IMR-90 (cell line): ENCODE results near the gene GABRD. TPM values are rescaled to one million over a fixed set of nuclear protein-coding genes. Genes with fewer than 3 reads are reported as not detected.

Experiments used
- ATAC-seq: fragments of 200-7000 bp; cut with Tn5 transposase; 2 replicates; pipeline ENCODE4 v1.9.1; 2020; ENCODE audit warnings: low read depth, mild to moderate bottlenecking, moderate library complexity
- BruUV-seq: library from RNA; stranded (reverse); fragments of 400-500 nt; replicated peaks from 2 replicates; lab custom pipeline; 2021; lab: Mats Ljungman, UMichigan
- CTCF ChIA-PET: fragments of 300-600 bp; formaldehyde crosslinking; extraction: SDS; loops from one replicate; lab custom pipeline; 2021; ENCODE audit warnings: antibody characterized with exemption; lab: Yijun Ruan, JAX
- POLR2A ChIA-PET: fragments of 300-600 bp; sonication (Branson Sonifier 250); formaldehyde crosslinking; loops from one replicate; lab custom pipeline; 2022; ENCODE audit warnings: antibody characterized with exemption; ENCODE audit not compliant: unreplicated experiment; lab: Charles Lee
- DNase-seq: peaks from one replicate; pipeline ENCODE4 v3.0.0; 2013
- H2AFZ ChIP-seq: replicated peaks from 2 replicates; pipeline ENCODE3; 2013; ENCODE audit warnings: low read length, mild to moderate bottlenecking; ENCODE audit not compliant: poor library complexity
- H2AK5ac ChIP-seq: 2 replicates; pipeline ENCODE4 v1.6.1; 2013; ENCODE audit warnings: low read depth, low read length, inconsistent platforms
- H2AK9ac ChIP-seq: replicated peaks from 2 replicates; pipeline ENCODE3; 2013; ENCODE audit warnings: mild to moderate bottlenecking, low read depth, low read length, moderate library complexity; ENCODE audit not compliant: poor library complexity
- H2BK120ac ChIP-seq: 2 replicates; pipeline ENCODE4 v1.6.1; 2013; ENCODE audit warnings: low read depth, low read length, inconsistent platforms
- H2BK15ac ChIP-seq: 3 replicates; pipeline ENCODE4 v1.6.1; 2013; ENCODE audit warnings: low read depth, low read length, inconsistent platforms
- H2BK20ac ChIP-seq: 2 replicates; pipeline ENCODE4 v1.6.1; 2013; ENCODE audit warnings: low read depth, mild to moderate bottlenecking, inconsistent platforms, low read length, moderate library complexity
- H2BK5ac ChIP-seq: 2 replicates; pipeline ENCODE4 v1.6.1; 2013; ENCODE audit warnings: mild to moderate bottlenecking, low read depth, low read length, inconsistent platforms; ENCODE audit not compliant: poor library complexity, severe bottlenecking
- H3K14ac ChIP-seq: replicated peaks from 2 replicates; pipeline ENCODE4 v1.6.1; 2013; ENCODE audit warnings: low read depth, low read length, inconsistent platforms
- H3K18ac ChIP-seq: 2 replicates; pipeline ENCODE4 v1.6.1; 2013; ENCODE audit warnings: low read depth, low read length, control low read depth
- H3K23ac ChIP-seq: 2 replicates; pipeline ENCODE4 v1.6.1; 2013; ENCODE audit warnings: low read depth, low read length, inconsistent platforms
- H3K27ac ChIP-seq: 2 replicates; pipeline ENCODE4 v1.5.1; 2013; ENCODE audit warnings: mild to moderate bottlenecking, control low read depth, low read length; ENCODE audit not compliant: insufficient read depth
- H3K27me3 ChIP-seq: 2 replicates; pipeline ENCODE4 v1.6.1; 2013; ENCODE audit warnings: low read length; ENCODE audit not compliant: control insufficient read depth, insufficient read depth
- H3K36me3 ChIP-seq: 2 replicates; pipeline ENCODE4 v1.6.1; 2013; ENCODE audit warnings: low read length, mixed read lengths; ENCODE audit not compliant: control insufficient read depth, insufficient read depth
- H3K4ac ChIP-seq: 2 replicates; pipeline ENCODE4 v1.6.1; 2013; ENCODE audit warnings: low read depth, low read length, inconsistent platforms
- H3K4me1 ChIP-seq: 2 replicates; pipeline ENCODE4 v1.6.1; 2013; ENCODE audit warnings: low read length, mixed read lengths; ENCODE audit not compliant: control insufficient read depth, insufficient read depth
- H3K4me2 ChIP-seq: 2 replicates; pipeline ENCODE4 v1.6.1; 2013; ENCODE audit warnings: low read depth, mild to moderate bottlenecking, control low read depth, low read length, moderate library complexity
- H3K4me3 ChIP-seq: 2 replicates; pipeline ENCODE4 v1.5.1; 2013; ENCODE audit warnings: low read depth, mild to moderate bottlenecking, control low read depth, low read length, moderate library complexity; ENCODE audit not compliant: insufficient read depth
- H3K56ac ChIP-seq: 2 replicates; pipeline ENCODE4 v1.6.1; 2013; ENCODE audit warnings: low read length, inconsistent platforms; ENCODE audit not compliant: insufficient read depth; ENCODE audit errors: extremely low read depth
- H3K79me1 ChIP-seq, 2 experiments: 2 replicates each; pipeline ENCODE4 v1.6.1; 2013; ENCODE audit warnings: low read length in 2 of 2, inconsistent platforms in 1 of 2, low read depth in 1 of 2
- H3K9ac ChIP-seq: 2 replicates; pipeline ENCODE4 v1.6.1; 2013; ENCODE audit warnings: low read depth, low read length, control low read depth
- H3K9me1 ChIP-seq: 2 replicates; pipeline ENCODE4 v1.6.1; 2013; ENCODE audit warnings: low read length, inconsistent platforms; ENCODE audit not compliant: insufficient read depth
- H3K9me3 ChIP-seq: 2 replicates; pipeline ENCODE4 v1.6.1; 2013; ENCODE audit warnings: low read length; ENCODE audit not compliant: control insufficient read depth, insufficient read depth
- H4K20me1 ChIP-seq: 2 replicates; pipeline ENCODE4 v1.6.1; 2013; ENCODE audit warnings: low read length, inconsistent platforms; ENCODE audit not compliant: insufficient read depth
- H4K5ac ChIP-seq: 2 replicates; pipeline ENCODE4 v1.6.1; 2013; ENCODE audit warnings: mild to moderate bottlenecking, low read depth, low read length, control low read depth
- H4K8ac ChIP-seq, 2 experiments: 2 replicates each; pipeline ENCODE4 v1.6.1; 2013; ENCODE audit warnings: low read depth in 2 of 2, low read length in 2 of 2, control low read depth in 1 of 2, inconsistent platforms in 1 of 2
- H4K91ac ChIP-seq: 2 replicates; pipeline ENCODE4 v1.6.1; 2013; ENCODE audit warnings: low read depth, low read length, inconsistent platforms; ENCODE audit not compliant: insufficient read depth
- BHLHE40 ChIP-seq: fragments of 150-350 bp; IDR thresholded peaks from 2 replicates; pipeline ENCODE4 v1.6.1; 2016; ENCODE audit warnings: mild to moderate bottlenecking, low read depth, low read length
- CEBPB ChIP-seq: IDR thresholded peaks from 2 replicates; pipeline ENCODE4 v1.6.1; 2012; ENCODE audit warnings: low read depth, low read length, improper control_type of control experiment
- CHD1 ChIP-seq: IDR thresholded peaks from 2 replicates; pipeline ENCODE4 v1.6.1; 2012; ENCODE audit warnings: low read depth, low read length, improper control_type of control experiment
- CTCF ChIP-seq: conservative IDR thresholded peaks from 2 replicates; pipeline ENCODE4 v1.5.1; 2012; ENCODE audit warnings: mild to moderate bottlenecking, low read depth, low read length, improper control_type of control experiment
- ELK1 ChIP-seq: fragments of 150-350 bp; IDR thresholded peaks from 2 replicates; pipeline ENCODE4 v1.6.1; 2016; ENCODE audit warnings: low read depth, mild to moderate bottlenecking, low read length, moderate library complexity, borderline replicate concordance
- FOS ChIP-seq: fragments of 150-350 bp; IDR thresholded peaks from 2 replicates; pipeline ENCODE4 v1.6.1; 2016; ENCODE audit warnings: low read depth, low read length
- MAFK ChIP-seq: IDR thresholded peaks from 2 replicates; pipeline ENCODE4 v1.6.1; 2012; ENCODE audit warnings: low read depth, low read length, improper control_type of control experiment
- MAZ ChIP-seq: IDR thresholded peaks from 2 replicates; pipeline ENCODE4 v1.6.1; 2012; ENCODE audit warnings: low read depth, mild to moderate bottlenecking, low read length, improper control_type of control experiment, moderate library complexity, borderline replicate concordance
- MXI1 ChIP-seq: IDR thresholded peaks from 2 replicates; pipeline ENCODE4 v1.6.1; 2012; ENCODE audit warnings: low read depth, mild to moderate bottlenecking, low read length, moderate library complexity, borderline replicate concordance
- NFE2L2 ChIP-seq: fragments of 150-350 bp; IDR thresholded peaks from 2 replicates; pipeline ENCODE4 v1.6.1; 2016; ENCODE audit warnings: low read depth, mild to moderate bottlenecking, low read length
- POLR2A ChIP-seq: IDR thresholded peaks from 2 replicates; pipeline ENCODE4 v1.6.1; 2012; ENCODE audit warnings: mild to moderate bottlenecking, low read depth, low read length
- RAD21 ChIP-seq: IDR thresholded peaks from 2 replicates; pipeline ENCODE4 v1.6.1; 2012; ENCODE audit warnings: low read length, improper control_type of control experiment
- RCOR1 ChIP-seq: IDR thresholded peaks from 2 replicates; pipeline ENCODE4 v1.6.1; 2012; ENCODE audit warnings: mild to moderate bottlenecking, low read length, improper control_type of control experiment; ENCODE audit not compliant: insufficient replicate concordance
- RFX5 ChIP-seq: IDR thresholded peaks from 2 replicates; pipeline ENCODE4 v1.8.0; 2012; ENCODE audit warnings: low read depth, mild to moderate bottlenecking, low read length, moderate library complexity
- SMC3 ChIP-seq: fragments of 150-350 bp; IDR thresholded peaks from 2 replicates; pipeline ENCODE4 v1.6.1; 2016; ENCODE audit warnings: low read depth, mild to moderate bottlenecking, antibody characterized with exemption, low read length, moderate library complexity
- USF2 ChIP-seq: fragments of 150-350 bp; IDR thresholded peaks from 2 replicates; pipeline ENCODE4 v1.6.1; 2017; ENCODE audit warnings: mild to moderate bottlenecking, antibody characterized with exemption, low read length, low read depth
- WGBS, 2 experiments: methylation state at CpG; one replicate each; pipeline versions ENCODE4 v1.1.5 to v1.1.7; 2013; ENCODE audit warnings: missing lambda C conversion rate in 2 of 2; ENCODE audit not compliant: insufficient read length in 1 of 2; ENCODE audit errors: extremely low coverage in 2 of 2; 5-methylcytosine and 5-hydroxymethylcytosine counted together
- dilution Hi-C: fragments of 300-500 bp; cut with HindIII; formaldehyde crosslinking; loops from one replicate; pipeline ENCODE4 v1.14.3; 2018; ENCODE audit warnings: low sequenced_read_pairs; ENCODE audit not compliant: unreplicated experiment
- in situ Hi-C: fragments of 300-500 bp; cut with MboI; formaldehyde crosslinking; loops from 3 replicates; pipeline ENCODE4 v1.14.3; 2019; ENCODE audit warnings: low sequenced_read_pairs, inconsistent platforms, mixed read lengths
- intact Hi-C: fragments of 100-400 bp; cut with micrococcal nuclease; formaldehyde crosslinking; loops from 2 replicates; pipeline ENCODE4 v1.10.0; 2022
- polyA plus RNA-seq, 3 experiments: library from polyadenylated mRNA; depleted of rRNA; stranded (reverse); fragments of >200 nt; gene quantifications; 2 replicates each; pipeline ENCODE4 v1.2.3, GENCODE V29; 2012; ENCODE audit warnings: low replicate concordance in 1 of 3
- total RNA-seq: library from RNA; depleted of rRNA; stranded (reverse); fragments of >200 nt; gene quantifications from 2 replicates; pipeline ENCODE4 v1.2.3, GENCODE V29; 2012

Gene GABRD
- total and polyA plus RNA-seq, 2 of the 4 experiments (the other 2 are of a cell fraction): not detected

GRCh38 chr1:2030076-2030871 lies 11.1 kb downstream of the GABRD start:
- in situ Hi-C loops (no loop called here), dilution Hi-C loops (no loop called here)
- H2BK120ac ChIP-seq: no peak overlapping the region

More at GRCh38 chr1:2030076-2030871, 11.1 kb downstream of the GABRD start:
- Histone ChIP-seq H3K79me1 (no peaks in the 10 kb centered on the region), H3K36me3 (no peaks in the 10 kb centered on the region), H3K9me1 (no peaks in the 10 kb centered on the region), H3K4me3 (no peak overlapping the region), H4K91ac (no peak overlapping the region), H3K9ac (no peak overlapping the region), H4K5ac (no peak overlapping the region), H3K14ac (no peak overlapping the region), H3K4me2 (no peak overlapping the region), H3K23ac (no peak overlapping the region), H4K8ac (no peak overlapping the region), H2BK20ac (no peak overlapping the region), H2AK9ac (no peak overlapping the region), H3K18ac (no peak overlapping the region), H4K20me1 (no peaks in the 10 kb centered on the region), H3K4me1 (no peaks in the 10 kb centered on the region), H2BK15ac (no peak overlapping the region), H3K27me3 (peaks cover 49% of the 10 kb centered on the region), H2AK5ac (no peak overlapping the region), H3K27ac (no peak overlapping the region), H2AFZ (no peak overlapping the region), H3K9me3 (no peaks in the 10 kb centered on the region), H2BK5ac (no peak overlapping the region), H3K4ac (no peak overlapping the region), H3K56ac (no peak overlapping the region)
- intact Hi-C loops: no loop called here
- DNase-seq: no peak
- POLR2A ChIA-PET: no interaction called here
- CTCF ChIA-PET: no interaction called here
- no TSS peak for BruUV-seq
- WGBS, 2 experiments: 73% methylated on average over 20 of the region's 42 CpGs; no CpG with 5 or more reads in 1 of the 2 experiments
- no peak for ATAC-seq
- TF ChIP-seq CTCF (no peak), NFE2L2 (no peak), CEBPB (no peak), MXI1 (no peak), MAFK (no peak), RCOR1 (no peak), MAZ (no peak), BHLHE40 (no peak), CHD1 (no peak), POLR2A (no peak), FOS (no peak), SMC3 (no peak), ELK1 (no peak), USF2 (no peak), RFX5 (no peak), RAD21 (no peak)
